NCI-H2227 treated with DMSO at 0.1 percent for 48 hours (cell line): ENCODE data around the gene ARID4B.
A peak's percentile ranks its signal among the peaks of the same experiment; 100 is the strongest.
"Not testable (repeated sequence)": the region's sequence is repeated elsewhere in the genome, so short reads cannot be mapped to it uniquely, and the experiment has no call there.

Experiments used
- DNase-seq: peaks from one replicate; lab custom pipeline; 2025; lab: John Stamatoyannopoulos, UW

Gene ARID4B

GRCh38 chr1:235270625-235271024 lies 57.4 kb downstream of the ARID4B start:
- peak; percentile 37 for DNase-seq

- DNase-seq: not testable (repeated sequence)
Observed at GRCh38 chr1:235269990-235270389, 58.0 kb downstream of the ARID4B start.

- no peak for DNase-seq
Observed at GRCh38 chr1:235268379-235269125, 59.4 kb downstream of the ARID4B start.

GRCh38 chr1:235266967-235267366 lies 61.0 kb downstream of the ARID4B start:
- no peak for DNase-seq

GRCh38 chr1:235266325-235266724 lies 61.7 kb downstream of the ARID4B start:
- DNase-seq: no peak

- DNase-seq: no peak
Observed at GRCh38 chr1:235265900-235266299, 62.1 kb downstream of the ARID4B start.

- DNase-seq: no peak
Observed at GRCh38 chr1:235264327-235264726, 63.7 kb downstream of the ARID4B start.

GRCh38 chr1:235262539-235262938 lies 65.4 kb downstream of the ARID4B start:
- no peak for DNase-seq

- DNase-seq: no peak
Observed at GRCh38 chr1:235261243-235261642, 66.7 kb downstream of the ARID4B start.

- DNase-seq: no peak
Observed at GRCh38 chr1:235259133-235259778, 68.7 kb downstream of the ARID4B start.

GRCh38 chr1:235258068-235258467 lies 69.9 kb downstream of the ARID4B start:
- DNase-seq: not testable (repeated sequence)

- no peak for DNase-seq
Observed at GRCh38 chr1:235254721-235255120, 73.3 kb downstream of the ARID4B start.

- DNase-seq: peak; percentile 75
Observed at GRCh38 chr1:235253219-235253962, 74.6 kb downstream of the ARID4B start.

GRCh38 chr1:235250430-235250829 lies 77.5 kb downstream of the ARID4B start:
- DNase-seq: no peak

GRCh38 chr1:235246022-235246948 lies 81.7 kb downstream of the ARID4B start:
- no peak for DNase-seq

- no peak for DNase-seq
Observed at GRCh38 chr1:235244974-235245592, 82.9 kb downstream of the ARID4B start.

GRCh38 chr1:235240960-235241359 lies 87.0 kb downstream of the ARID4B start:
- no peak for DNase-seq

GRCh38 chr1:235239851-235240250 lies 88.1 kb downstream of the ARID4B start:
- no peak for DNase-seq

- DNase-seq: no peak
Observed at GRCh38 chr1:235238558-235238957, 89.4 kb downstream of the ARID4B start.

- DNase-seq: no peak
Observed at GRCh38 chr1:235236128-235236527, 91.9 kb downstream of the ARID4B start.

GRCh38 chr1:235229868-235230267 lies 98.1 kb downstream of the ARID4B start:
- no peak for DNase-seq
